Measurements from ENCODE around the gene SPI1. TPM values are rescaled to one million over a fixed set of nuclear protein-coding genes. Genes with fewer than 3 reads are reported as not detected.

The SPI1 gene
- total and polyA plus RNA-seq, 12 donors, result 2.7 to 79.2 (median 41.8) TPM

- DNase-seq, result no peak
- TF ChIP-seq, protein P1, sequence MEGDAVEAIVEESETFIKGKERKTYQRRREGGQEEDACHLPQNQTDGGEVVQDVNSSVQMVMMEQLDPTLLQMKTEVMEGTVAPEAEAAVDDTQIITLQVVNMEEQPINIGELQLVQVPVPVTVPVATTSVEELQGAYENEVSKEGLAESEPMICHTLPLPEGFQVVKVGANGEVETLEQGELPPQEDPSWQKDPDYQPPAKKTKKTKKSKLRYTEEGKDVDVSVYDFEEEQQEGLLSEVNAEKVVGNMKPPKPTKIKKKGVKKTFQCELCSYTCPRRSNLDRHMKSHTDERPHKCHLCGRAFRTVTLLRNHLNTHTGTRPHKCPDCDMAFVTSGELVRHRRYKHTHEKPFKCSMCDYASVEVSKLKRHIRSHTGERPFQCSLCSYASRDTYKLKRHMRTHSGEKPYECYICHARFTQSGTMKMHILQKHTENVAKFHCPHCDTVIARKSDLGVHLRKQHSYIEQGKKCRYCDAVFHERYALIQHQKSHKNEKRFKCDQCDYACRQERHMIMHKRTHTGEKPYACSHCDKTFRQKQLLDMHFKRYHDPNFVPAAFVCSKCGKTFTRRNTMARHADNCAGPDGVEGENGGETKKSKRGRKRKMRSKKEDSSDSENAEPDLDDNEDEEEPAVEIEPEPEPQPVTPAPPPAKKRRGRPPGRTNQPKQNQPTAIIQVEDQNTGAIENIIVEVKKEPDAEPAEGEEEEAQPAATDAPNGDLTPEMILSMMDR (IDR thresholded peaks at IDR 0.05), result no peak
- no peak for TF ChIP-seq POLR2A (IDR thresholded peaks at IDR 0.05)
- no peaks in the 10 kb centered on the region for H3K27me3 ChIP-seq
- no peaks in the 10 kb centered on the region for H3K9me3 ChIP-seq (replicated peaks in 1 of 3)
- WGBS, 4 donors, result 91 to 97% (median 94%) methylated on average over 13 of the region's 13 CpGs
- no peak overlapping the region for H3K4me3 ChIP-seq
- no peaks in the 10 kb centered on the region for H3K4me1 ChIP-seq (replicated peaks in 1 of 2)
- no peak overlapping the region for H3K27ac ChIP-seq
- H3K36me3 ChIP-seq (replicated peaks in 1 of 2), result no peaks in the 10 kb centered on the region
- intact Hi-C loops (cut with DNase I), result no loop called here
Measured at GRCh38 chr11:47327025-47327424, 51.3 kb downstream of the SPI1 start.

GRCh38 chr11:47326198-47326597 is 52.1 kb downstream of the SPI1 start:
- no peaks in the 10 kb centered on the region for H3K4me1 ChIP-seq (replicated peaks in 1 of 2)
- intact Hi-C loops (cut with DNase I), result no loop called here
- no peak overlapping the region for H3K27ac ChIP-seq
- H3K9me3 ChIP-seq (replicated peaks in 1 of 3), result no peaks in the 10 kb centered on the region
- no peaks in the 10 kb centered on the region for H3K36me3 ChIP-seq (replicated peaks in 1 of 2)
- no peak for TF ChIP-seq POLR2A (IDR thresholded peaks at IDR 0.05)
- TF ChIP-seq, protein P1 (IDR thresholded peaks at IDR 0.05), result no peak
- DNase-seq, result no peak
- H3K27me3 ChIP-seq, result no peaks in the 10 kb centered on the region
- no peak overlapping the region for H3K4me3 ChIP-seq
- WGBS, 4 donors, result 91 to 98% (median 97%) methylated on average over 11 to 12 of the region's 12 CpGs

DNA sequence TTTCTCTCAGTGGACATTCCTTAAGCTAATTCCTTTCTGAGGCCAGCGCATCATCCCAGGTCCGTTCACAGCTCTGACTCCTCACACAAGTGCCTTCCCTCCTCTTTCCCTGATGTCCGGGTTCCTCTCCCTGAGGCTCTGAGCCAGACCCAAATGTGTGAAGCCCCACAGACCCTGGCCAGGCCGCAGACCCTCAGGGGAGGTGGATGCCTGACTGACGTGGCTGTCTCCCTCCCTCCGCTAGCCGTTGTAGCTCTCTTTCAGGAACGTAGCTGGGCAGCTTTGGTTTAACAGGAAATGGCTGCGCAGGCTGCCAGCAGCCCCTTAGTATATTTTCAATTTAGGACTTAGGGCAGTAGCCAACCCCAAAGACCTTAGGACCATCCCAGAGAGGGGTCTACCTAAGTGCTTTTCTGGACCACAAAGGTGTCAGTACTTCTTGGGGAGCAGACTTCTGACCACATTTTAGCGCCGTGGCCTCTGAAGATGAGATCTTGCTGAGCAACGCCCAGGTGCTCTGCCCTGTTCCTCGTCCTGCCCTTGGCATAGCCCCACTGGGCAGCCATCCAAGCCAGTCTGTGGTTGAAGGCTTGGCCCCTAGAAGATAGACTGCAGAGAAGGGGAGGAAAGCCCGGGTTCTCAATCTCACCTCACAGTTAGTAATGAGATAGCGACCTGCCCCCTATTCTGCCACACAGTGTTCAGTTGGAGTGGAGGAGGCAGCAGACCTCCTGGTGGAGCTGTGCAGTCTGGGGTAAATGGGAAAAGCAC is 52.9 kb downstream of the SPI1 start:
- TF ChIP-seq, protein P1 (IDR thresholded peaks at IDR 0.05), result no peak
- TF ChIP-seq POLR2A (IDR thresholded peaks at IDR 0.05), result no peak
- no peaks in the 10 kb centered on the region for H3K4me1 ChIP-seq (replicated peaks in 1 of 2)
- peak in 5 of 7 donors; percentile 38 to 66 (median 49) for DNase-seq
- no peaks in the 10 kb centered on the region for H3K9me3 ChIP-seq (replicated peaks in 1 of 3)
- WGBS, 4 donors, result 61 to 87% (median 67%) methylated on average over 12 to 15 of the region's 15 CpGs
- no peak overlapping the region for H3K4me3 ChIP-seq
- H3K27me3 ChIP-seq, result no peaks in the 10 kb centered on the region
- H3K36me3 ChIP-seq (replicated peaks in 1 of 2), result peaks cover 0 to 2% of the 10 kb centered on the region in 2 donors
- intact Hi-C loops (cut with DNase I), result no loop called here
- no peak overlapping the region for H3K27ac ChIP-seq

DNA sequence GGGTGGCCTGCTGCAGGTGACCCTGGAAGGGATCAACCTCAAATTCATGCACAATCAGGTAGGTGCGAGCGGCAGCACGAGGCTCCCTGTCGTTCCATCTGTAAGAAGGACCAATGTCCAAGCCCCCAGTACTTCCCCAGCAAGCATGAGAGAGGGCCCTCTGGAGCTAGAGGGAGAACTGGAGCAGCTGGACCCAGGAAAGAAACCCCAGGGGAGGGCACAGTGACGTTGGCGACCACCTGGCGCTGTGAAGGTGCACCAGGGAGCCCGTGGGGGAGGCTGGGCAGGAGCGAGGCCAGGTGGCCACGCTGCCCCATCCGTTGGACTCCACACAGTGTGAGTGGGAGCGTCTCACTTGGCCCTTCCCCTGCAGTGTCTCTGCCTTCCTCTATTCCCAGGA is 53.8 kb downstream of the SPI1 start:
- TF ChIP-seq, protein P1 (IDR thresholded peaks at IDR 0.05), result no peak
- TF ChIP-seq POLR2A (IDR thresholded peaks at IDR 0.05), result no peak
- intact Hi-C loops (cut with DNase I), result no loop called here
- Histone ChIP-seq H3K27me3 (no peaks in the 10 kb centered on the region), H3K27ac (no peak overlapping the region), H3K4me1 (replicated peaks in 1 of 2) (no peaks in the 10 kb centered on the region), H3K36me3 (replicated peaks in 1 of 2) (peaks cover 0 to 7% of the 10 kb centered on the region in 2 donors), H3K9me3 (replicated peaks in 1 of 3) (no peaks in the 10 kb centered on the region), H3K4me3 (no peak overlapping the region)
- DNase-seq, result no peak
- 90 to 100% (median 93%) methylated on average over 3 to 12 of the region's 12 CpGs for WGBS, 4 donors
